Measurements from ENCODE around the gene IFIH1.
A peak's percentile ranks its signal among the peaks of the same experiment; 100 is the strongest.

IFIH1 gene

GRCh38 chr2:162343492-162343823 is 25.0 kb upstream of the IFIH1 start:
- H3K79me1 ChIP-seq (replicated peaks; ENCODE audit: low read length, poor library complexity, severe bottlenecking), result peaks cover 10% of the 10 kb centered on the region
- no peaks in the 10 kb centered on the region for H3K9me3 ChIP-seq (ENCODE audit: control insufficient read depth, low read length)
- peak overlapping the region; percentile 21 for H3K9ac ChIP-seq (ENCODE audit: low read length)
- H3K18ac ChIP-seq (ENCODE audit: low read depth in 1 of 2, low read length in 2 of 2), result no peak overlapping the region
- H3K27me3 ChIP-seq (ENCODE audit: control insufficient read depth in 1 of 2, insufficient read depth in 1 of 2, low read length in 2 of 2), result no peaks in the 10 kb centered on the region
- no peaks in the 10 kb centered on the region for H3K36me3 ChIP-seq (ENCODE audit: control insufficient read depth in 1 of 2, insufficient read depth in 2 of 2, low read depth in 1 of 2, low read length in 2 of 2)
- DNase-seq, result no peak
- peak overlapping the region; percentile 76 for H3K4me2 ChIP-seq (ENCODE audit: low read length, poor library complexity, severe bottlenecking)
- no peak overlapping the region for H3K27ac ChIP-seq (ENCODE audit: low read length, poor library complexity, severe bottlenecking)
- WGBS, result 41% methylated on average over 3 of the region's 4 CpGs
- peaks cover 2% of the 10 kb centered on the region for H3K4me1 ChIP-seq (ENCODE audit: control insufficient read depth, insufficient read depth, low read depth, low read length)
- H2AFZ ChIP-seq (ENCODE audit: low read depth, low read length), result peak overlapping the region; percentile 68
- no peak overlapping the region for H2BK120ac ChIP-seq (ENCODE audit: low read depth, low read length)
- no peak overlapping the region for H2BK12ac ChIP-seq (ENCODE audit: low read length in 2 of 2)
- no peak overlapping the region for H2AK5ac ChIP-seq (ENCODE audit: low read length, severe bottlenecking)
- H3K23ac ChIP-seq (ENCODE audit: low read length in 2 of 2), result no peak overlapping the region
- no peak overlapping the region for H2BK15ac ChIP-seq (ENCODE audit: low read depth, poor library complexity, severe bottlenecking)
- H4K91ac ChIP-seq (ENCODE audit: low read length), result no peak overlapping the region
- no peak overlapping the region for H2BK5ac ChIP-seq (ENCODE audit: low read depth, low read length, poor library complexity, severe bottlenecking)
- H4K8ac ChIP-seq (ENCODE audit: low read length), result peak overlapping the region; percentile 84
- H3K14ac ChIP-seq (ENCODE audit: low read length in 2 of 2), result no peak overlapping the region
- peak overlapping the region in 1 of 2 experiments; percentile 97 for H3K4me3 ChIP-seq (ENCODE audit: insufficient read depth in 1 of 2, low read depth in 1 of 2, low read length in 2 of 2)
- no peak overlapping the region for H3K4ac ChIP-seq (ENCODE audit: low read depth in 1 of 2, low read length in 2 of 2)

GRCh38 chr2:162342841-162343240 is 24.4 kb upstream of the IFIH1 start:
- Histone ChIP-seq H3K9ac (ENCODE audit: low read length) (no peak overlapping the region), H3K4me2 (ENCODE audit: low read length, poor library complexity, severe bottlenecking) (no peak overlapping the region), H2AK5ac (ENCODE audit: low read length, severe bottlenecking) (no peak overlapping the region), H3K79me1 (replicated peaks; ENCODE audit: low read length, poor library complexity, severe bottlenecking) (peaks cover 10% of the 10 kb centered on the region), H3K4me3 (ENCODE audit: insufficient read depth in 1 of 2, low read depth in 1 of 2, low read length in 2 of 2) (no peak overlapping the region), H2BK15ac (ENCODE audit: low read depth, poor library complexity, severe bottlenecking) (no peak overlapping the region), H3K9me3 (ENCODE audit: control insufficient read depth, low read length) (no peaks in the 10 kb centered on the region), H3K14ac (ENCODE audit: low read length in 2 of 2) (no peak overlapping the region), H4K8ac (ENCODE audit: low read length) (no peak overlapping the region), H3K23ac (ENCODE audit: low read length in 2 of 2) (no peak overlapping the region), H2BK120ac (ENCODE audit: low read depth, low read length) (no peak overlapping the region), H2BK5ac (ENCODE audit: low read depth, low read length, poor library complexity, severe bottlenecking) (no peak overlapping the region), H2BK12ac (ENCODE audit: low read length in 2 of 2) (no peak overlapping the region), H3K4ac (ENCODE audit: low read depth in 1 of 2, low read length in 2 of 2) (no peak overlapping the region), H3K18ac (ENCODE audit: low read depth in 1 of 2, low read length in 2 of 2) (no peak overlapping the region), H4K91ac (ENCODE audit: low read length) (no peak overlapping the region), H3K4me1 (ENCODE audit: control insufficient read depth, insufficient read depth, low read depth, low read length) (peaks cover 2% of the 10 kb centered on the region), H2AFZ (ENCODE audit: low read depth, low read length) (no peak overlapping the region), H3K27me3 (ENCODE audit: control insufficient read depth in 1 of 2, insufficient read depth in 1 of 2, low read length in 2 of 2) (no peaks in the 10 kb centered on the region), H3K27ac (ENCODE audit: low read length, poor library complexity, severe bottlenecking) (no peak overlapping the region), H3K36me3 (ENCODE audit: control insufficient read depth in 1 of 2, insufficient read depth in 2 of 2, low read depth in 1 of 2, low read length in 2 of 2) (no peaks in the 10 kb centered on the region)
- DNase-seq, result no peak
- WGBS, result 92% methylated on average over 2 of the region's 2 CpGs

- H3K23ac ChIP-seq (ENCODE audit: low read length in 2 of 2), result no peak overlapping the region
- no peaks in the 10 kb centered on the region for H3K36me3 ChIP-seq (ENCODE audit: control insufficient read depth in 1 of 2, insufficient read depth in 2 of 2, low read depth in 1 of 2, low read length in 2 of 2)
- peaks cover 2% of the 10 kb centered on the region for H3K4me1 ChIP-seq (ENCODE audit: control insufficient read depth, insufficient read depth, low read depth, low read length)
- H2BK12ac ChIP-seq (ENCODE audit: low read length in 2 of 2), result no peak overlapping the region
- H3K4me2 ChIP-seq (ENCODE audit: low read length, poor library complexity, severe bottlenecking), result no peak overlapping the region
- no peaks in the 10 kb centered on the region for H3K9me3 ChIP-seq (ENCODE audit: control insufficient read depth, low read length)
- peaks cover 9% of the 10 kb centered on the region for H3K79me1 ChIP-seq (replicated peaks; ENCODE audit: low read length, poor library complexity, severe bottlenecking)
- H3K14ac ChIP-seq (ENCODE audit: low read length in 2 of 2), result no peak overlapping the region
- H3K27me3 ChIP-seq (ENCODE audit: control insufficient read depth in 1 of 2, insufficient read depth in 1 of 2, low read length in 2 of 2), result no peaks in the 10 kb centered on the region
- H3K27ac ChIP-seq (ENCODE audit: low read length, poor library complexity, severe bottlenecking), result no peak overlapping the region
- DNase-seq, result no peak
- H2AFZ ChIP-seq (ENCODE audit: low read depth, low read length), result no peak overlapping the region
- H4K91ac ChIP-seq (ENCODE audit: low read length), result no peak overlapping the region
- no peak overlapping the region for H2AK5ac ChIP-seq (ENCODE audit: low read length, severe bottlenecking)
- H3K4ac ChIP-seq (ENCODE audit: low read depth in 1 of 2, low read length in 2 of 2), result no peak overlapping the region
- H2BK5ac ChIP-seq (ENCODE audit: low read depth, low read length, poor library complexity, severe bottlenecking), result no peak overlapping the region
- H3K9ac ChIP-seq (ENCODE audit: low read length), result no peak overlapping the region
- H2BK120ac ChIP-seq (ENCODE audit: low read depth, low read length), result no peak overlapping the region
- H2BK15ac ChIP-seq (ENCODE audit: low read depth, poor library complexity, severe bottlenecking), result no peak overlapping the region
- WGBS, result 73% methylated on average over 3 of the region's 3 CpGs
- no peak overlapping the region for H4K8ac ChIP-seq (ENCODE audit: low read length)
- H3K4me3 ChIP-seq (ENCODE audit: insufficient read depth in 1 of 2, low read depth in 1 of 2, low read length in 2 of 2), result no peak overlapping the region
- no peak overlapping the region for H3K18ac ChIP-seq (ENCODE audit: low read depth in 1 of 2, low read length in 2 of 2)
These were observed 23.8 kb upstream of the IFIH1 start for GRCh38 chr2:162342321-162342720.

GRCh38 chr2:162340822-162341221 is 22.3 kb upstream of the IFIH1 start:
- Histone ChIP-seq H3K27me3 (ENCODE audit: control insufficient read depth in 1 of 2, insufficient read depth in 1 of 2, low read length in 2 of 2) (no peaks in the 10 kb centered on the region), H3K9me3 (ENCODE audit: control insufficient read depth, low read length) (no peaks in the 10 kb centered on the region), H3K79me1 (replicated peaks; ENCODE audit: low read length, poor library complexity, severe bottlenecking) (peaks cover 6% of the 10 kb centered on the region), H2BK120ac (ENCODE audit: low read depth, low read length) (no peak overlapping the region), H3K36me3 (ENCODE audit: control insufficient read depth in 1 of 2, insufficient read depth in 2 of 2, low read depth in 1 of 2, low read length in 2 of 2) (no peaks in the 10 kb centered on the region), H3K9ac (ENCODE audit: low read length) (no peak overlapping the region), H3K4me1 (ENCODE audit: control insufficient read depth, insufficient read depth, low read depth, low read length) (peaks cover 2% of the 10 kb centered on the region), H3K23ac (ENCODE audit: low read length in 2 of 2) (no peak overlapping the region), H3K4ac (ENCODE audit: low read depth in 1 of 2, low read length in 2 of 2) (no peak overlapping the region), H2AK5ac (ENCODE audit: low read length, severe bottlenecking) (no peak overlapping the region), H2BK5ac (ENCODE audit: low read depth, low read length, poor library complexity, severe bottlenecking) (no peak overlapping the region), H2BK12ac (ENCODE audit: low read length in 2 of 2) (no peak overlapping the region), H4K91ac (ENCODE audit: low read length) (no peak overlapping the region), H3K18ac (ENCODE audit: low read depth in 1 of 2, low read length in 2 of 2) (no peak overlapping the region), H4K8ac (ENCODE audit: low read length) (no peak overlapping the region), H3K27ac (ENCODE audit: low read length, poor library complexity, severe bottlenecking) (no peak overlapping the region), H2AFZ (ENCODE audit: low read depth, low read length) (no peak overlapping the region), H3K4me2 (ENCODE audit: low read length, poor library complexity, severe bottlenecking) (no peak overlapping the region), H3K14ac (ENCODE audit: low read length in 2 of 2) (no peak overlapping the region), H3K4me3 (ENCODE audit: insufficient read depth in 1 of 2, low read depth in 1 of 2, low read length in 2 of 2) (no peak overlapping the region), H2BK15ac (ENCODE audit: low read depth, poor library complexity, severe bottlenecking) (no peak overlapping the region)
- no peak for DNase-seq
